ENCODE results near the gene CPNE6.

The CPNE6 gene

GRCh38 chr14:24096545-24097181, 25.3 kb downstream of the CPNE6 start:
- TF ChIP-seq, protein P1, sequence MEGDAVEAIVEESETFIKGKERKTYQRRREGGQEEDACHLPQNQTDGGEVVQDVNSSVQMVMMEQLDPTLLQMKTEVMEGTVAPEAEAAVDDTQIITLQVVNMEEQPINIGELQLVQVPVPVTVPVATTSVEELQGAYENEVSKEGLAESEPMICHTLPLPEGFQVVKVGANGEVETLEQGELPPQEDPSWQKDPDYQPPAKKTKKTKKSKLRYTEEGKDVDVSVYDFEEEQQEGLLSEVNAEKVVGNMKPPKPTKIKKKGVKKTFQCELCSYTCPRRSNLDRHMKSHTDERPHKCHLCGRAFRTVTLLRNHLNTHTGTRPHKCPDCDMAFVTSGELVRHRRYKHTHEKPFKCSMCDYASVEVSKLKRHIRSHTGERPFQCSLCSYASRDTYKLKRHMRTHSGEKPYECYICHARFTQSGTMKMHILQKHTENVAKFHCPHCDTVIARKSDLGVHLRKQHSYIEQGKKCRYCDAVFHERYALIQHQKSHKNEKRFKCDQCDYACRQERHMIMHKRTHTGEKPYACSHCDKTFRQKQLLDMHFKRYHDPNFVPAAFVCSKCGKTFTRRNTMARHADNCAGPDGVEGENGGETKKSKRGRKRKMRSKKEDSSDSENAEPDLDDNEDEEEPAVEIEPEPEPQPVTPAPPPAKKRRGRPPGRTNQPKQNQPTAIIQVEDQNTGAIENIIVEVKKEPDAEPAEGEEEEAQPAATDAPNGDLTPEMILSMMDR (IDR thresholded peaks at IDR 0.05; ENCODE audit: insufficient read depth, low read depth, low read length, missing control alignments): no peak
- DNase-seq (ENCODE audit: low read depth): no peak
- H3K4me3 ChIP-seq (ENCODE audit: low read length): no peak overlapping the region

DNA sequence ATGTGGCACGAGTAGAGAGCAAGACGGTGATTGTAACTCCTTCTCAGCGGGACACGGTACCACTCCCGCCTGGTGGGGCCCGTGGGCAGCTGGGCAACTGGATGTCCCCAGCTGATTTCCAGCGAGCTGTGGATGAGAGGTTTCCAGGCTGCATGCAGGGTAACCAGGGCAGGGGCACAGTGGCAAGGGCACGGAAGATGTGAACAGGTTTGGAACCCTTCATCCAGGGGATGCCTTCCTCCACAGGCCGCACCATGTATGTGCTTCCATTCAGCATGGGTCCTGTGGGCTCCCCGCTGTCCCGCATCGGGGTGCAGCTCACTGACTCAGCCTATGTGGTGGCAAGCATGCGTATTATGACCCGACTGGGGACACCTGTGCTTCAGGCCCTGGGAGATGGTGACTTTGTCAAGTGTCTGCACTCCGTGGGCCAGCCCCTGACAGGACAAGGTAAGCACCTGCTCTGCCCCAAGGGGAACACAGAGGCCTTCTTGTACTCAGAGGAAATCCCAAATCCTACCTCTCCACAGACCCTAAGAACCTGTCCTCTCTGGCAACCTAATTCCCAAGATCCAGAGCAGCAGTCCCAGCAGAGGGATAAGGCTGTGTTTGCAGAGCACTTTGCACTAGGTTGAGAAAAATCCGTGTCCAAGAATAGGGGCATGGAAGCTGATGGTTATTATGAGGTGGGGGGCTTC, 27.0 kb downstream of the CPNE6 start:
- H3K4me3 ChIP-seq (ENCODE audit: low read length): no peak overlapping the region
- DNase-seq (ENCODE audit: low read depth): no peak
- TF ChIP-seq, protein P1 (IDR thresholded peaks at IDR 0.05; ENCODE audit: insufficient read depth, low read depth, low read length, missing control alignments): no peak

DNA sequence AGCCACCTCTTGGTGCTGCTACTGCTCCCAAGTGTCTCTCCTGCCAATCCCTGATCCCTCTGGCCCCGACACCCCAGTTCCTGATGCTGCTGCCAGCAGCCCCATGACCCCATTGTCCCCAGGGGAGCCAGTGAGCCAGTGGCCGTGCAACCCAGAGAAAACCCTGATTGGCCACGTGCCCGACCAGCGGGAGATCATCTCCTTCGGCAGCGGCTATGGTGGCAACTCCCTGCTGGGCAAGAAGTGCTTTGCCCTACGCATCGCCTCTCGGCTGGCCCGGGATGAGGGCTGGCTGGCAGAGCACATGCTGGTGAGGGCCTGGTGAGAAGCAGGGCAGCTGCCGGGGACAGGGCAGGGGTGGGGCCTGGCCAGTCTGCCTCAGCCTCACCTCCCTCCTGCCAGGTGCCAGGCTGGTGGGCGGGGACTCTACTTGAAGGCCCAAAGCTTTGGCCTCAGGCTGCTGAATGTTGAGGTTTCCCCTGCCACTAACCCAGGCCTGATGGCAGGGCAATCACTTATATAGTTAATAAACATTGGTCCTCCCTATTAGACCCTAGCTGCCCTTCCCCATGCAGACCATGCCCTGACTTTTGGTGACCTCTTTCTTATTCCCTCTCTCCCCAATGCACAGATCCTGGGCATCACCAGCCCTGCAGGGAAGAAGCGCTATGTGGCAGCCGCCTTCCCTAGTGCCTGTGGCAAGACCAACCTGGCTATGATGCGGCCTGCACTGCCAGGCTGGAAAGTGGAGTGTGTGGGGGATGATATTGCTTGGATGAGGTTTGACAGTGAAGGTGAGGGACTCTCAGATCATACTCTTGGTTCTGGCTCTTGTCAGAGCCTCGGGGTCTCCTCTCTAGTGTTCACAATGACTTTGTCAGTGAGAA, 27.8 kb downstream of the CPNE6 start:
- TF ChIP-seq, protein P1 (IDR thresholded peaks at IDR 0.05; ENCODE audit: insufficient read depth, low read depth, low read length, missing control alignments): no peak
- DNase-seq (ENCODE audit: low read depth): no peak
- H3K4me3 ChIP-seq (ENCODE audit: low read length): no peak overlapping the region

DNA sequence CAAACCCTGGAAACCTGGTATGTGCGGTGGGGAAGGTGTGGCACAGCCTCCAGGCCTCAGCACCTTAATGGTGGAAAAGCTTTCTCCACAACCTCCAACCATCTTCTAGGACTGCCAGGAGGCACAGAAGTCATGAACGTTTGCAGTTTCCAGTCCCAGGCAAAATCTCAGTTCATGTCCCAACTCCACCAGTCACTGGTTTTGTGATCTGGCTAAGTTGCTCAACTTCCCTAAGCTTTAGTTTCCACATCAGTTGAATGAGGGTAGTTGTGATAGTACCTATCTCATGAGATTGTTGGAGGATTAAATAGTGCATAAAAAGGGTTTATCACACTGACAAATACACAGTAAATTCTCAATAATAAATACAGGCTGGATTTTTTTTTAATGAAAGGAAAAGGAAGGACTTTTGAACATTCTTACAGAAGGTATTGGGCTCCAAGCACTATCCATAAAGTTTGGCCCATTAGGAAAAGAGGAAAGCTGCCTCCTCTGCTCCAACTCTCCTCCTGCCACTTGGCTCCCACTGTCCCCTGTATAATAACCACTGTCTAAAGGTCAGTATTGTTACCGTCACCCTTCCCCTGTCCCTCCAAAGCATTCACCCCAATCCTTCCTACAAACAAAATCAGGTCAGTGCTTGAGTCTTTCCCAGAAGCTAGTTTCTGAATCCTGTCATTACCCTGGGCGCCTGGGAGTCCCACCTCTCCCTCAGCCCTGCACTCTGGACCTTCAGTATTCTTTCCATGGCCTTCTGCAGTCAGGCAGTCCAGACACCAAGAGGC, 29.0 kb downstream of the CPNE6 start:
- DNase-seq (ENCODE audit: low read depth): no peak
- no peak overlapping the region for H3K4me3 ChIP-seq (ENCODE audit: low read length)
- TF ChIP-seq, protein P1 (IDR thresholded peaks at IDR 0.05; ENCODE audit: insufficient read depth, low read depth, low read length, missing control alignments): no peak

- DNase-seq (ENCODE audit: low read depth): no peak
- H3K4me3 ChIP-seq (ENCODE audit: low read length): no peak overlapping the region
- TF ChIP-seq, protein P1 (IDR thresholded peaks at IDR 0.05; ENCODE audit: insufficient read depth, low read depth, low read length, missing control alignments): no peak
These were observed 29.7 kb downstream of the CPNE6 start for GRCh38 chr14:24100982-24101494.

GRCh38 chr14:24102357-24103048, 31.1 kb downstream of the CPNE6 start:
- TF ChIP-seq, protein P1 (IDR thresholded peaks at IDR 0.05; ENCODE audit: insufficient read depth, low read depth, low read length, missing control alignments): no peak
- DNase-seq (ENCODE audit: low read depth): no peak
- no peak overlapping the region for H3K4me3 ChIP-seq (ENCODE audit: low read length)
